ENCODE results near the gene OR2AG1. TPM values are rescaled to one million over a fixed set of nuclear protein-coding genes. Genes with fewer than 3 reads are reported as not detected.

The OR2AG1 gene
- polyA plus RNA-seq, 1 donor (not counting 4 experiments of a cell fraction or from before 2014, with no cell fraction given) = not detected

DNA sequence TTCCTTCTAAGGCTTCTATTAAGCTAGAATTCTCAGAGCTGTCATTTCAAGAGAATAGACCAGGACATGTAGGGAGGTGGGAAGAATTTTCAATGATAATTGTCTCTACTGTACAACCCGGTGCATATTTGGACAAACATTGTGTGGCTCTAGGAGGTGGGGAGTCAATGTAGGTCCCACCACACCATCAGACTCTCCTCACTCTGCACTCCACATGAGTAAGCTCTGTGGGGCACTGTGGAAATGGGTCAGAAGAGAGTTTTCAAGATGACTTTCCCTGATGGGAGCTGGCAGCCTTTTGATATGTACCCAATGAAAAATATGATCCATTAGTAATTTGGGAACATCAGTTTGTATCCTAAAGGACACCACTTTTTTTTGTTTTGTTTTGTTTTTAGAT, 44.2 kb upstream of the OR2AG1 start:
- dilution Hi-C loops (cut with MboI; ENCODE audit: extremely low pct_ligation_motif_present, low sequenced_read_pairs) = no loop called here

GRCh38 chr11:6742260-6742659, 40.6 kb upstream of the OR2AG1 start:
- H2AFZ ChIP-seq (ENCODE audit: control insufficient read depth, low read length) = no peak overlapping the region
- FAIRE-seq = no peak
- no peaks in the 10 kb centered on the region for H4K20me1 ChIP-seq (ENCODE audit: control insufficient read depth, extremely low read depth, insufficient read depth, low read length)

More for the DNA sequence above, 44.2 kb upstream of the OR2AG1 start:
- no peaks in the 10 kb centered on the region for H3K27me3 ChIP-seq (ENCODE audit: control insufficient read depth, extremely low read depth, insufficient read depth, low read length)
- H2AFZ ChIP-seq (ENCODE audit: control insufficient read depth, low read length) = no peak overlapping the region
- no peaks in the 10 kb centered on the region for H3K9me3 ChIP-seq (ENCODE audit: control insufficient read depth, low read depth, low read length)
- H3K9me1 ChIP-seq (ENCODE audit: control insufficient read depth, extremely low read depth, insufficient read depth, low read length) = no peaks in the 10 kb centered on the region
- no peaks in the 10 kb centered on the region for H3K79me2 ChIP-seq (ENCODE audit: control insufficient read depth, insufficient read depth, low read length)
- FAIRE-seq (no peak), DNase-seq (ENCODE audit: low read depth, low spot score) (no peak)
- H3K36me3 ChIP-seq (ENCODE audit: control insufficient read depth in 2 of 2, extremely low read depth in 1 of 2, insufficient read depth in 2 of 2, low read length in 2 of 2) = no peaks in the 10 kb centered on the region
- no peak overlapping the region for H3K27ac ChIP-seq (ENCODE audit: control insufficient read depth, insufficient read depth, low read length)
- no peaks in the 10 kb centered on the region for H3K4me1 ChIP-seq (ENCODE audit: control insufficient read depth, extremely low read depth, insufficient read depth, low read length)
- H3K4me2 ChIP-seq (ENCODE audit: control insufficient read depth, extremely low read depth, insufficient read depth, low read depth, low read length) = no peak overlapping the region
- H3K9ac ChIP-seq (ENCODE audit: control insufficient read depth, extremely low read depth, insufficient read depth, low read length) = no peak overlapping the region
- H4K20me1 ChIP-seq (ENCODE audit: control insufficient read depth, extremely low read depth, insufficient read depth, low read length) = no peaks in the 10 kb centered on the region
- H3K4me3 ChIP-seq (ENCODE audit: control insufficient read depth in 2 of 3, extremely low read depth in 1 of 3, insufficient read depth in 2 of 3, low read depth in 1 of 3, low read length in 3 of 3) = no peak overlapping the region
- TF ChIP-seq, protein P1, sequence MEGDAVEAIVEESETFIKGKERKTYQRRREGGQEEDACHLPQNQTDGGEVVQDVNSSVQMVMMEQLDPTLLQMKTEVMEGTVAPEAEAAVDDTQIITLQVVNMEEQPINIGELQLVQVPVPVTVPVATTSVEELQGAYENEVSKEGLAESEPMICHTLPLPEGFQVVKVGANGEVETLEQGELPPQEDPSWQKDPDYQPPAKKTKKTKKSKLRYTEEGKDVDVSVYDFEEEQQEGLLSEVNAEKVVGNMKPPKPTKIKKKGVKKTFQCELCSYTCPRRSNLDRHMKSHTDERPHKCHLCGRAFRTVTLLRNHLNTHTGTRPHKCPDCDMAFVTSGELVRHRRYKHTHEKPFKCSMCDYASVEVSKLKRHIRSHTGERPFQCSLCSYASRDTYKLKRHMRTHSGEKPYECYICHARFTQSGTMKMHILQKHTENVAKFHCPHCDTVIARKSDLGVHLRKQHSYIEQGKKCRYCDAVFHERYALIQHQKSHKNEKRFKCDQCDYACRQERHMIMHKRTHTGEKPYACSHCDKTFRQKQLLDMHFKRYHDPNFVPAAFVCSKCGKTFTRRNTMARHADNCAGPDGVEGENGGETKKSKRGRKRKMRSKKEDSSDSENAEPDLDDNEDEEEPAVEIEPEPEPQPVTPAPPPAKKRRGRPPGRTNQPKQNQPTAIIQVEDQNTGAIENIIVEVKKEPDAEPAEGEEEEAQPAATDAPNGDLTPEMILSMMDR (optimal IDR thresholded peaks at IDR 0.05 in 1 of 3, IDR thresholded peaks at IDR 0.05 in 1 of 3, conservative IDR thresholded peaks at IDR 0.05 in 1 of 3; ENCODE audit: extremely low read depth in 1 of 3, insufficient read depth in 2 of 3, low read length in 3 of 3) = no peak
- TF ChIP-seq EZH2 (IDR thresholded peaks at IDR 0.05; ENCODE audit: low read length) = no peak

More at GRCh38 chr11:6742260-6742659, 40.6 kb upstream of the OR2AG1 start:
- Histone ChIP-seq H3K9me1 (ENCODE audit: control insufficient read depth, extremely low read depth, insufficient read depth, low read length) (no peaks in the 10 kb centered on the region), H3K9ac (ENCODE audit: control insufficient read depth, extremely low read depth, insufficient read depth, low read length) (no peak overlapping the region), H3K79me2 (ENCODE audit: control insufficient read depth, insufficient read depth, low read length) (no peaks in the 10 kb centered on the region), H3K4me1 (ENCODE audit: control insufficient read depth, extremely low read depth, insufficient read depth, low read length) (no peaks in the 10 kb centered on the region), H3K36me3 (ENCODE audit: control insufficient read depth in 2 of 2, extremely low read depth in 1 of 2, insufficient read depth in 2 of 2, low read length in 2 of 2) (no peaks in the 10 kb centered on the region), H3K9me3 (ENCODE audit: control insufficient read depth, low read depth, low read length) (no peaks in the 10 kb centered on the region), H3K4me3 (ENCODE audit: control insufficient read depth in 2 of 3, extremely low read depth in 1 of 3, insufficient read depth in 2 of 3, low read depth in 1 of 3, low read length in 3 of 3) (no peak overlapping the region), H3K27me3 (ENCODE audit: control insufficient read depth, extremely low read depth, insufficient read depth, low read length) (no peaks in the 10 kb centered on the region), H3K4me2 (ENCODE audit: control insufficient read depth, extremely low read depth, insufficient read depth, low read depth, low read length) (no peak overlapping the region), H3K27ac (ENCODE audit: control insufficient read depth, insufficient read depth, low read length) (no peak overlapping the region)
- DNase-seq (ENCODE audit: low read depth, low spot score) = no peak
- dilution Hi-C loops (cut with MboI; ENCODE audit: extremely low pct_ligation_motif_present, low sequenced_read_pairs) = no loop called here
- TF ChIP-seq, protein P1 (optimal IDR thresholded peaks at IDR 0.05 in 1 of 3, IDR thresholded peaks at IDR 0.05 in 1 of 3, conservative IDR thresholded peaks at IDR 0.05 in 1 of 3; ENCODE audit: extremely low read depth in 1 of 3, insufficient read depth in 2 of 3, low read length in 3 of 3) = no peak
- TF ChIP-seq EZH2 (IDR thresholded peaks at IDR 0.05; ENCODE audit: low read length) = no peak
